Measurements from ENCODE around the gene PEDS1.

DNA sequence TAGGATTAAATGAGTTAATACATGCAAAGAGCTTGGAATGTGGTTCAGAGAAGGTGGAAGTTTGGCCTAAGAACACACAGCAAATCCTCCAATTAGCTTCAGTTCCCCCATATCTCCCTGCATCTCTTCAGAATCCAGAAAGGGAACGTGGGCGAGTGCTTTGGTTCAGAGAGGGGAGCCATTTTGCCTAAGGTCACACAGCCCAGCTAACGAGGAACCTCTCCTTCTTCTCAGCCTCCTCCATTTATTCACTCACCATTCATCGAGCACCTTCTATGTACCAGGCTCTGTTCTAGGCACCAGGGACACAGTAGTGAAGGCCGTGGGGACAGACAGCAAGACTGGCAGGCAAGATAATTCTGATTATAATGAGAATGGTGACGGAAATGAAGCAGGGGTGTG, 34.8 kb upstream of the PEDS1 start:
- TF ChIP-seq BHLHE40 (IDR thresholded peaks at IDR 0.05; ENCODE audit: low read depth, low read length) (no peak), MXI1 (IDR thresholded peaks at IDR 0.05; ENCODE audit: borderline replicate concordance, low read depth, low read length) (no peak), ELK1 (IDR thresholded peaks at IDR 0.05; ENCODE audit: borderline replicate concordance, low read depth, low read length) (no peak), MAZ (IDR thresholded peaks at IDR 0.05; ENCODE audit: borderline replicate concordance, low read depth, low read length) (no peak), RAD21 (IDR thresholded peaks at IDR 0.05; ENCODE audit: low read length) (no peak), FOS (IDR thresholded peaks at IDR 0.05; ENCODE audit: low read depth, low read length) (no peak), POLR2A (IDR thresholded peaks at IDR 0.05; ENCODE audit: low read depth, low read length) (no peak), CEBPB (IDR thresholded peaks at IDR 0.05; ENCODE audit: low read depth, low read length) (no peak), RCOR1 (IDR thresholded peaks at IDR 0.05; ENCODE audit: insufficient replicate concordance, low read length) (no peak), RFX5 (IDR thresholded peaks at IDR 0.05; ENCODE audit: low read depth, low read length) (no peak), SMC3 (IDR thresholded peaks at IDR 0.05; ENCODE audit: low read depth, low read length) (no peak), CHD1 (IDR thresholded peaks at IDR 0.05; ENCODE audit: low read depth, low read length) (no peak)
- TF ChIP-seq, protein P1, sequence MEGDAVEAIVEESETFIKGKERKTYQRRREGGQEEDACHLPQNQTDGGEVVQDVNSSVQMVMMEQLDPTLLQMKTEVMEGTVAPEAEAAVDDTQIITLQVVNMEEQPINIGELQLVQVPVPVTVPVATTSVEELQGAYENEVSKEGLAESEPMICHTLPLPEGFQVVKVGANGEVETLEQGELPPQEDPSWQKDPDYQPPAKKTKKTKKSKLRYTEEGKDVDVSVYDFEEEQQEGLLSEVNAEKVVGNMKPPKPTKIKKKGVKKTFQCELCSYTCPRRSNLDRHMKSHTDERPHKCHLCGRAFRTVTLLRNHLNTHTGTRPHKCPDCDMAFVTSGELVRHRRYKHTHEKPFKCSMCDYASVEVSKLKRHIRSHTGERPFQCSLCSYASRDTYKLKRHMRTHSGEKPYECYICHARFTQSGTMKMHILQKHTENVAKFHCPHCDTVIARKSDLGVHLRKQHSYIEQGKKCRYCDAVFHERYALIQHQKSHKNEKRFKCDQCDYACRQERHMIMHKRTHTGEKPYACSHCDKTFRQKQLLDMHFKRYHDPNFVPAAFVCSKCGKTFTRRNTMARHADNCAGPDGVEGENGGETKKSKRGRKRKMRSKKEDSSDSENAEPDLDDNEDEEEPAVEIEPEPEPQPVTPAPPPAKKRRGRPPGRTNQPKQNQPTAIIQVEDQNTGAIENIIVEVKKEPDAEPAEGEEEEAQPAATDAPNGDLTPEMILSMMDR (conservative IDR thresholded peaks at IDR 0.05; ENCODE audit: low read depth, low read length) = no peak
- TF ChIP-seq, protein P2, sequence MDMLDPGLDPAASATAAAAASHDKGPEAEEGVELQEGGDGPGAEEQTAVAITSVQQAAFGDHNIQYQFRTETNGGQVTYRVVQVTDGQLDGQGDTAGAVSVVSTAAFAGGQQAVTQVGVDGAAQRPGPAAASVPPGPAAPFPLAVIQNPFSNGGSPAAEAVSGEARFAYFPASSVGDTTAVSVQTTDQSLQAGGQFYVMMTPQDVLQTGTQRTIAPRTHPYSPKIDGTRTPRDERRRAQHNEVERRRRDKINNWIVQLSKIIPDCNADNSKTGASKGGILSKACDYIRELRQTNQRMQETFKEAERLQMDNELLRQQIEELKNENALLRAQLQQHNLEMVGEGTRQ (IDR thresholded peaks at IDR 0.05; ENCODE audit: low read depth, low read length) = no peak

All from IMR-90 (cell line).